GM12864 (cell line): Measurements from ENCODE around the gene ZBTB43.
"Not testable (repeated sequence)": the region's sequence is repeated elsewhere in the genome, so short reads cannot be mapped to it uniquely, and the experiment has no call there.

Source experiments
- DNase-seq: peaks from one replicate; pipeline ENCODE4 v3.0.0-alpha.2; 2011; ENCODE audit warnings: low read depth
- H3K4me3 ChIP-seq: 2 replicates; pipeline ENCODE4 v1.5.1; 2011; ENCODE audit warnings: mild to moderate bottlenecking, low read depth, low read length, control low read depth
- CTCF ChIP-seq: IDR thresholded peaks from 2 replicates; pipeline ENCODE4 v1.5.1; 2011; ENCODE audit warnings: low read depth, mild to moderate bottlenecking, moderate library complexity, low read length, control low read depth, inconsistent platforms; ENCODE audit errors: missing control alignments

The ZBTB43 gene

GRCh38 chr9:126763130-126763764 is 41.6 kb upstream of the ZBTB43 start:
- no peak overlapping the region for H3K4me3 ChIP-seq
- TF ChIP-seq CTCF = no peak
- DNase-seq = no peak

- no peak overlapping the region for H3K4me3 ChIP-seq
- peak; percentile 68 for TF ChIP-seq CTCF
- DNase-seq = no peak
These were observed 31.7 kb upstream of the ZBTB43 start for GRCh38 chr9:126773004-126773607.

- DNase-seq = no peak
- no peak for TF ChIP-seq CTCF
- H3K4me3 ChIP-seq = no peak overlapping the region
These were observed 28.9 kb upstream of the ZBTB43 start for GRCh38 chr9:126775926-126776325.

- DNase-seq = no peak
- TF ChIP-seq CTCF = peak; percentile 5
- no peak overlapping the region for H3K4me3 ChIP-seq
These were observed 27.1 kb upstream of the ZBTB43 start for GRCh38 chr9:126777733-126778132.

GRCh38 chr9:126778141-126778540 is 26.7 kb upstream of the ZBTB43 start:
- no peak overlapping the region for H3K4me3 ChIP-seq
- TF ChIP-seq CTCF = no peak
- DNase-seq = no peak

- DNase-seq, H3K4me3 ChIP-seq: not testable (repeated sequence)
These were observed 26.1 kb upstream of the ZBTB43 start for GRCh38 chr9:126778696-126779095.

GRCh38 chr9:126781186-126782052 is 23.4 kb upstream of the ZBTB43 start:
- no peak overlapping the region for H3K4me3 ChIP-seq
- DNase-seq = no peak
- peak; percentile 84 for TF ChIP-seq CTCF
